Vagina (tissue), 2 donors: ENCODE measurements around the gene PGP.

Experiments
- POLR2A ChIP-seq, 2 donors: fragments of 450-650 bp; IDR thresholded peaks; one replicate each; pipeline ENCODE4 v1.6.1; 2017; ENCODE audit warnings: antibody characterized with exemption in 2 of 2, mild to moderate bottlenecking in 2 of 2, moderate library complexity in 2 of 2
- TF ChIP-seq, protein P1 (sequence below), 3 experiments: fragments of 450-650 bp in 2 of 3; fragments of 200-600 bp in 1 of 3; sonication (generic) in 1 of 3; IDR thresholded peaks; one replicate each; pipeline ENCODE4 v1.5.1; 2017 to 2019; ENCODE audit warnings: antibody characterized with exemption in 3 of 3, mild to moderate bottlenecking in 2 of 3, moderate library complexity in 2 of 3

DNA sequence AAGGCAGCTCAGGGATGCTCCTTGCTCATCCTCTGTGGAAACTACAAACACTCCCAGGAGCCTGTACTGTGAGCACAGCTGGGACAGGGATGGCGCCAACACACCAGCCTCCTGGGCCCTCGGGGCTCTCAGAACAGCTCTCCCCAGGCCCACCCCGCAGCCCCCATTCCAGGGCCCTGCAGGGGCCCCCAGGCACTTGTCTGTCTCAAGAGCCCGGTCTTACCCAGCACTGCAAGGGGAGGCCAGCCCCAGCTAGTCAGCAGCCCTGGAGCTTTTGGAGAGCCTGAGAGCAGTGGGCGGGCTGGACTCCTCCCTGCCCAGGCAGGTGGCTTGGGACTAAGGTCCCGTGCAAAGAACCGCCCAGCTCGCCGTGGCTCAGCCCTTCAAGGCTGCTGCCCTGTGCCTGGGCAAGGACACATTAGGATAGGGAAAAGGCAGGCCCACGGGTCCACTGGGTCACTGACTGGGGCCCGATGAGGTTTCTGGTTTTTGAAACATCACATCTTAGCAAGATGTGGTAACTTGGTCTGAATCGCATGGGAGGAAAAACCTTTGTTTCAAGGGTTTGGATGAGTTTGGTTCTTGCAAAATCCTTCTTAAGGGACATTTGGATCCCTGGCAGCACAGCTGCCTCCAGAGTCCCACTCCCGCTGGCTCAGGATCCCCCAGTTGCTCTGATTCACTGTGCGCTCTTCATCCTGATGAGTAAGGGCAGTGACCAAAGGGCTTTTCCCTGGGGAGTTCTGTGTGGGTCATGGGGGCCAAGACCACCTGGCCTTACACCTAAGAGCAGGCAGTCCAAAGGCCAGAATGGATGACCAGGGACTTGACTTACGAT lies 24.4 kb upstream of the PGP start:
- TF ChIP-seq, protein P1, sequence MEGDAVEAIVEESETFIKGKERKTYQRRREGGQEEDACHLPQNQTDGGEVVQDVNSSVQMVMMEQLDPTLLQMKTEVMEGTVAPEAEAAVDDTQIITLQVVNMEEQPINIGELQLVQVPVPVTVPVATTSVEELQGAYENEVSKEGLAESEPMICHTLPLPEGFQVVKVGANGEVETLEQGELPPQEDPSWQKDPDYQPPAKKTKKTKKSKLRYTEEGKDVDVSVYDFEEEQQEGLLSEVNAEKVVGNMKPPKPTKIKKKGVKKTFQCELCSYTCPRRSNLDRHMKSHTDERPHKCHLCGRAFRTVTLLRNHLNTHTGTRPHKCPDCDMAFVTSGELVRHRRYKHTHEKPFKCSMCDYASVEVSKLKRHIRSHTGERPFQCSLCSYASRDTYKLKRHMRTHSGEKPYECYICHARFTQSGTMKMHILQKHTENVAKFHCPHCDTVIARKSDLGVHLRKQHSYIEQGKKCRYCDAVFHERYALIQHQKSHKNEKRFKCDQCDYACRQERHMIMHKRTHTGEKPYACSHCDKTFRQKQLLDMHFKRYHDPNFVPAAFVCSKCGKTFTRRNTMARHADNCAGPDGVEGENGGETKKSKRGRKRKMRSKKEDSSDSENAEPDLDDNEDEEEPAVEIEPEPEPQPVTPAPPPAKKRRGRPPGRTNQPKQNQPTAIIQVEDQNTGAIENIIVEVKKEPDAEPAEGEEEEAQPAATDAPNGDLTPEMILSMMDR (IDR thresholded peaks at IDR 0.05), result no peak
- TF ChIP-seq POLR2A (IDR thresholded peaks at IDR 0.05), result no peak
